Measurements from ENCODE around the gene GPR84.
A peak's percentile ranks its signal among the peaks of the same experiment; 100 is the strongest.
"Not testable (repeated sequence)": the region's sequence is repeated elsewhere in the genome, so short reads cannot be mapped to it uniquely, and the experiment has no call there.

Gene GPR84

GRCh38 chr12:54325442-54326109 lies 38.7 kb downstream of the GPR84 start:
- DNase-seq (ENCODE audit: low read depth in 2 of 2) = not testable (repeated sequence)

GRCh38 chr12:54324617-54325441 lies 39.5 kb downstream of the GPR84 start, which contains the start of gene COPZ1:
Gene COPZ1, plus strand, starts transcription at chr12:54325131. Its CDS starts 33 bp downstream, at chr12:54325164.
- DNase-seq (ENCODE audit: low read depth in 2 of 2) = peak; percentile 87 to 96

GRCh38 chr12:54321363-54321762 lies 42.9 kb downstream of the GPR84 start:
- DNase-seq (ENCODE audit: low read depth in 2 of 2) = no peak
